ENCODE data around the gene TNF. TPM values are rescaled to one million over a fixed set of nuclear protein-coding genes. Genes with fewer than 3 reads are reported as not detected.

Gene TNF
- total RNA-seq, 2 donors from 2014 or later: 0.23 TPM; not detected in 1

DNA sequence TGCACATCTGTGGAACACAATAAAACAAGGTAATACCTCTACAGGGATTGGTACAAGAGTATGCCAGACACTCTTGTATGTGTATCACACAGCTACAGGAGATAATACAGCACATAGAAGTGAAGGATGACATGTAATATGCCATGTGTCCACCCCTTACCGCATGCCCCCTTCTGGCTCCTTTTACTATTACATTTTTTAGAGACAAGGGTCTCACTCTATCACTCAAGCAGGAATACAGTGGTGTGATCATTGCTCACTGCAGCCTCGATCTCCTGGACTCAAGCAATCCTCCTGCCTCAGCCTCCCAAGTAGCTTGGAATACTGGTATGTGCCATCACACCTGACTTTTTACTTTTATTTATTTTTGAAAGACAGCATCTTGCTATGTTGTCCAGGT, 21.6 kb downstream of the TNF start:
- Histone ChIP-seq H3K36me3 (no peaks in the 10 kb centered on the region), H3K27me3 (replicated peaks; ENCODE audit: insufficient read depth) (no peaks in the 10 kb centered on the region), H3K4me3 (no peak overlapping the region), H3K9me3 (no peaks in the 10 kb centered on the region), H3K4me1 (replicated peaks) (no peaks in the 10 kb centered on the region), H3K27ac (no peak overlapping the region)
- DNase-seq (ENCODE audit: low spot score): no peak
- no peak for TF ChIP-seq POLR2AphosphoS5 (IDR thresholded peaks at IDR 0.05)
- TF ChIP-seq, protein P1, sequence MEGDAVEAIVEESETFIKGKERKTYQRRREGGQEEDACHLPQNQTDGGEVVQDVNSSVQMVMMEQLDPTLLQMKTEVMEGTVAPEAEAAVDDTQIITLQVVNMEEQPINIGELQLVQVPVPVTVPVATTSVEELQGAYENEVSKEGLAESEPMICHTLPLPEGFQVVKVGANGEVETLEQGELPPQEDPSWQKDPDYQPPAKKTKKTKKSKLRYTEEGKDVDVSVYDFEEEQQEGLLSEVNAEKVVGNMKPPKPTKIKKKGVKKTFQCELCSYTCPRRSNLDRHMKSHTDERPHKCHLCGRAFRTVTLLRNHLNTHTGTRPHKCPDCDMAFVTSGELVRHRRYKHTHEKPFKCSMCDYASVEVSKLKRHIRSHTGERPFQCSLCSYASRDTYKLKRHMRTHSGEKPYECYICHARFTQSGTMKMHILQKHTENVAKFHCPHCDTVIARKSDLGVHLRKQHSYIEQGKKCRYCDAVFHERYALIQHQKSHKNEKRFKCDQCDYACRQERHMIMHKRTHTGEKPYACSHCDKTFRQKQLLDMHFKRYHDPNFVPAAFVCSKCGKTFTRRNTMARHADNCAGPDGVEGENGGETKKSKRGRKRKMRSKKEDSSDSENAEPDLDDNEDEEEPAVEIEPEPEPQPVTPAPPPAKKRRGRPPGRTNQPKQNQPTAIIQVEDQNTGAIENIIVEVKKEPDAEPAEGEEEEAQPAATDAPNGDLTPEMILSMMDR (IDR thresholded peaks at IDR 0.05): peak in 2 of 4 experiments; percentile 11 to 36
- 26% methylated on average over 2 of the region's 2 CpGs for WGBS
- intact Hi-C loops (cut with DNase I): no loop called here

DNA sequence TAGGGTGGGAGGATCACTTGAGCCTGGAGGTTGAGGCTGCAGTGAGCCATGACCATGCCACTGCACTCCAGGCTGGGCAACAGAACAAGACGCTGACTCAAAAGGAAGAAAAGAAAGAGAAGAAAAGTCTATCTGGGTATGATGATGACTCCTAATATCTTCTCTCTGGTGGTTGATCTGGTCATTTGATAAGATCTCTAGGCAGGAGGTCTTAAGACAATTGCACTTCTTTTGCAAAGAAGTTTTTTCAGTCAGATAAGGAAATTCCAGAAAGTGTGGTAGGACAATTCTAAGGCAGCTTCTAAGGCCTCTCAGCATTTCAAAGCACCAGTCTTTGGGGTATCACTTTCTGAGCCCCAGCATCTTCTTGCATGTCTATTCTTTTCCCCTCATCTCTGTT, 32.0 kb downstream of the TNF start:
- TF ChIP-seq POLR2A (IDR thresholded peaks at IDR 0.05) (no peak), POLR2AphosphoS5 (IDR thresholded peaks at IDR 0.05) (no peak)
- TF ChIP-seq, protein P1 (IDR thresholded peaks at IDR 0.05): no peak
- Histone ChIP-seq H3K27me3 (replicated peaks; ENCODE audit: insufficient read depth) (no peaks in the 10 kb centered on the region), H3K9me3 (no peaks in the 10 kb centered on the region), H3K4me1 (replicated peaks) (no peaks in the 10 kb centered on the region), H3K27ac (no peak overlapping the region), H3K36me3 (no peaks in the 10 kb centered on the region), H3K4me3 (no peak overlapping the region)
- DNase-seq (ENCODE audit: low spot score): no peak
- intact Hi-C loops (cut with DNase I): no loop called here
- 88% methylated on average over 1 of the region's 1 CpG for WGBS

DNA sequence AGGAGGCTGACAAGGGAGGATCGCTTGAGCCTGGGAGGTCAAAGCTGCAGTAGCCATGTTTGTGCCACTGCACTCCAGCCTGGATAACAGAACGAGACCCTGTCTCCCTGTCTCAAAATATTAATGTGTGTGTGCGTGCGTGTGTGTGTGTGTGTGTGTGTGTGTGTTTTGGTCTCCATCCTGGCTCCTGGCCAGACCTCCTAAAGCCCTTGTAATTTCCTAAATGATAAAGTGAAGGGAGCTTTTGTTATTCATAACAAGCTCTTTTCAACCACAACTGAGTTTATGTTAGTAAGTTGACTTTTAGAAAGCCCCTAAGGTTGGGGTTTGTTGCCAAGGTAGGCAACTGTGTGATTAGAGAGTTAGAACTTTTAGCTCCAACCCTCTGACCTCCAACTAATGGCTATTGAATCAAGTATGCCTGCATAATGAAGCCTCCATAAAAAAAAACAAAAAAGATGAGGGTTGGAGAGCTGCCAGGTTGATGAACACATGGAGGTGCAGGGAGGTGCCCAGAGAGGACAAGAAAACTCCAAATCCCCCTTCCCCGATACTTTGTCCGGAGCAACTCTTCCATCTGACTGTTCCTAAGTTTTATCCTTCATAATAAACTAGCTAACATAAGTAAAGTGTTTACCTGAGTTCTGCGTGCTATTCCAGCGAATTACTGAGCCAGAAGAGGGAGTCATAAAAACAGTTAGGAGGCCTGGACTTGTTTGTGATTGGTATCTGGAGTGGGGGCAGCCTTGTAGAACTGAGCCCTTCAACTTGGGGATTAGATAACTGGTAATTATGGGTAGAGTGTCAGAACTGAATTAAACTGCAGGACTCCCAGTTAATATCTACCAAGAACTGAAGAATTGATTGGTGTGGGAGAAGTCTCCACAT, 34.4 kb downstream of the TNF start:
- no peak overlapping the region for H3K4me3 ChIP-seq
- 50% methylated on average over 8 of the region's 8 CpGs for WGBS
- no peak for DNase-seq (ENCODE audit: low spot score)
- TF ChIP-seq POLR2AphosphoS5 (IDR thresholded peaks at IDR 0.05): no peak
- TF ChIP-seq, protein P1 (IDR thresholded peaks at IDR 0.05): no peak
- TF ChIP-seq POLR2A (IDR thresholded peaks at IDR 0.05): no peak
- no peaks in the 10 kb centered on the region for H3K9me3 ChIP-seq
- no peaks in the 10 kb centered on the region for H3K4me1 ChIP-seq (replicated peaks)
- H3K27ac ChIP-seq: no peak overlapping the region
- intact Hi-C loops (cut with DNase I): no loop called here
- H3K36me3 ChIP-seq: no peaks in the 10 kb centered on the region
- H3K27me3 ChIP-seq (replicated peaks; ENCODE audit: insufficient read depth): no peaks in the 10 kb centered on the region

DNA sequence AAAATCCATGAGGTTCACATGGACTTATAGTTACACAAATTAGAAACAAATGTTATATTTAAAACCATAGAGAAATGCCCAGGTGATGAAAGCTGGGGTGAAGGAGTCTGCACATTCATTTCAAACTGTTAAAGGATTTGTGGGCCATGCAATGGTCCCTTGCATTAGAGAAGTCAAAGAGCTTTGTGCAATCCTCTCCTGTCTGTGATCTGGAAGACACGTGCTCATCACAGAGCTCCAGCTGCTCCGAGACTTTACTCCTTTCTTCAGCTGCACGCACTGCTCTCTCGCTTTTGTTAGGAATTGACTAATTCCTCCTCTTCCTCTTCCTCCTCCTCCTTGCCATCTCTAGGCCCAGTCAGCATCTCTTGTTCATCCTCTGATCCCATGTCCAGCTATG, 35.6 kb downstream of the TNF start:
- Histone ChIP-seq H3K4me1 (replicated peaks) (no peaks in the 10 kb centered on the region), H3K27ac (no peak overlapping the region), H3K9me3 (no peaks in the 10 kb centered on the region), H3K4me3 (no peak overlapping the region), H3K27me3 (replicated peaks; ENCODE audit: insufficient read depth) (no peaks in the 10 kb centered on the region), H3K36me3 (no peaks in the 10 kb centered on the region)
- DNase-seq (ENCODE audit: low spot score): no peak
- 79% methylated on average over 4 of the region's 4 CpGs for WGBS
- TF ChIP-seq POLR2A (IDR thresholded peaks at IDR 0.05) (no peak), POLR2AphosphoS5 (IDR thresholded peaks at IDR 0.05) (no peak)
- TF ChIP-seq, protein P1 (IDR thresholded peaks at IDR 0.05): no peak
- intact Hi-C loops (cut with DNase I): no loop called here

DNA sequence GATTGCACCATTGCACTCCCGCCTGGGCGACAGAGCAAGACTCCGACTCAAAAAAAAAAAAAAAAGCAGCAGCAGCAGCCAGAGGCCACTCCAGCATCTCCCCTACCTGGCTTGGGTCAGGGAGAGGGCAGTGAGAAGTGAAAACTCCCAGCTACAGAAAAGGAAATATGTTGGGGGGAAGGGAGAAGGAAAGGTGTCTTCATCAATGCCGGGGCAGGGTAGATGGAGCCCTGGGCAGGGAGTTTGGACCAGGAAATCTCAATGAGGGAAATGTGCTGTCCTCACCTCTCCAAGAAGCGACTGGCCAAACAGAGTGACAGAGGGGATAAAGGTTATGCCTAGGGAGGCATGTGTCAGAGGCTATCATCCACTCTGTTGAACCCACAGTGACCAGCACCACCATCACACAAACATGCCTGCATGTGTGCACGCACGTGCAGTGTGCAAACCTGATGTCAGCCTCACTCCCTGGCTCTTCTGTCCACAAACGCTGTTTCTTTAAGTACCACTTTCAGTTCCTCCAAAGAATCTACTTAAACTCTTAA, 38.8 kb downstream of the TNF start:
- Histone ChIP-seq H3K4me1 (replicated peaks) (no peaks in the 10 kb centered on the region), H3K9me3 (no peaks in the 10 kb centered on the region), H3K27ac (no peak overlapping the region), H3K27me3 (replicated peaks; ENCODE audit: insufficient read depth) (no peaks in the 10 kb centered on the region), H3K36me3 (no peaks in the 10 kb centered on the region), H3K4me3 (no peak overlapping the region)
- TF ChIP-seq POLR2A (IDR thresholded peaks at IDR 0.05): no peak
- no peak for TF ChIP-seq POLR2AphosphoS5 (IDR thresholded peaks at IDR 0.05)
- TF ChIP-seq, protein P1 (IDR thresholded peaks at IDR 0.05): no peak
- DNase-seq (ENCODE audit: low spot score): no peak
- intact Hi-C loops (cut with DNase I): no loop called here
- WGBS: 56% methylated on average over 8 of the region's 8 CpGs

Data from prostate gland (tissue), 2 donors.